Stimulated activated CD8-positive, alpha-beta memory T cell treated with anti-CD3 and anti-CD28 coated beads, Interleukin-15, amount 100 ng/mL, for 4 hours (primary cell): ENCODE measurements around the gene PODN.

Source experiments
- DNase-seq, 2 donors: peaks; one replicate each; pipeline ENCODE4 v3.0.0-alpha.2; 2020; ENCODE audit warnings: low read depth in 2 of 2

Gene PODN

DNA sequence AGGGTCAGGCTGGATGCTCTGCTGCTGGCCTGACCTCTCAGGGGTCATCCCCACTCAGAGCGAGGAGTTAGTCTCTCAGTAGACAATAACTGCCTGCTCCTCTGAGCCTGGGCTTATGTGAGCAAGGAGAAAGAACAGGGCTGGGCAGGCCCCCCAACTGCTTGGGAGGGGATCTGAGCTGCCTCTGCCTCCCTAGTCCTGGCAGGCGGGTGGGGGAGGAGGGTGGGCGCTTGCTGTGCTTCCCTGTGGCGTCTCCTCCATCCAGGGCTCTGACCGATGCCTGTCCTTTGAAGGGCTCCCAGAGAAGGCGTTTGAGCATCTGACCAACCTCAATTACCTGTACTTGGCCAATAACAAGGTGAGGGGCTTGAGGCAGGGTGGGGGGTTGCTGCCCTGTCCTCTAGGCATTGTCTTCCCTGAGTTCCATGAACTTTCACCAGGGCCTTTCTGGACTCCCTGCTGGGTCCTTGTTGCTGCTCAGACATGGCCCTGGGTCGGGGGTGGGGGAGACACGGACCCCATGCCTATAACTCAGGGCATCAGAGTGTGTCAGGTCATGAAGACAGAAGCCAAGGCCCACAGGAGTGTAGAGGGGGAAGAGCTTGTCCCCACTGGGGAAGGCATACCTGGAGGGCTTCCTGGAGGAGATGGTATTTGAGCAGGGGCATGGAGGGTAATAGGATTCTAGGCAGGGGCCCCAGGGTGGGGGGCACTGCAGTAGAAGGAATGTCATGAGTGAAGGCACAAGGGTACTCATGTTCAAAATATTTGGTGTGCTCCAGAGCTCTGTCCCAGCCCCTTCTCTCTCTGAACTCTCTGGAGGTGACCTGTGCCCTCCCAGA lies 12.5 kb downstream of the PODN start:
- DNase-seq: no peak

DNA sequence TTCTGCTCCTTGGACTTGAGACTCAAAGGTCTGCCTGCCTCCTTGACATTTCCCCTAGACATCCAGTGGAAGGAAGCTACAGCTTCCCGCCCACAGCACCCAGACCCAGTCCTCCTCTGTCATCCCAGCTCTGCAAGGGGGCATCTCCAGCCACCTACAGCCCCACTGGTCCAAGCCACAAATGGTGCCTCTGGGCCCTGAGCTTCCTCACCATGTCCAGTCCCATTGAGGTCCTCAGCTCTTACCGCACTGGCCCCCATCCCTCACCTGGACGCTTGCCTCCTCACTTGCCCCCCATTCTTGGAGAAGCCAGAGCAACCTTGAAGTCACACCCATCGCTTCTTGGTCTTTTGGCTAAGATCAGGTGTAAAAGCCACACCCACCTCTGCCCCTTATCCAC lies 13.2 kb downstream of the PODN start:
- DNase-seq: no peak

DNA sequence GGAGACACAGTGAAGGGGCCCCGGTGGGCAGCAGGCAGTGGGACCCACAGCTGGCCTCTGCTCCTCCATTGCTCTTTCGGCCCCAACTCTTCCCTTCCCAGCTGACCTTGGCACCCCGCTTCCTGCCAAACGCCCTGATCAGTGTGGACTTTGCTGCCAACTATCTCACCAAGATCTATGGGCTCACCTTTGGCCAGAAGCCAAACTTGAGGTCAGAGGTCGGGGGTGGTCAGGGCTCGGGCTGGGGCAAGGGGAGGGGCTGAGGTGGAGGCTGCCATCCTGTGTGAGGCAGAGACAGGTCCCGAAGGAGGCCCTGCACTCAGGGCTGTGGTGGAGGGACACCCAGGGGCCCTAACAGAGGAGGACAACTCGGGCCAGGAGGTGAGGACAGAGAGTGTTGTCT lies 13.7 kb downstream of the PODN start:
- no peak for DNase-seq

DNA sequence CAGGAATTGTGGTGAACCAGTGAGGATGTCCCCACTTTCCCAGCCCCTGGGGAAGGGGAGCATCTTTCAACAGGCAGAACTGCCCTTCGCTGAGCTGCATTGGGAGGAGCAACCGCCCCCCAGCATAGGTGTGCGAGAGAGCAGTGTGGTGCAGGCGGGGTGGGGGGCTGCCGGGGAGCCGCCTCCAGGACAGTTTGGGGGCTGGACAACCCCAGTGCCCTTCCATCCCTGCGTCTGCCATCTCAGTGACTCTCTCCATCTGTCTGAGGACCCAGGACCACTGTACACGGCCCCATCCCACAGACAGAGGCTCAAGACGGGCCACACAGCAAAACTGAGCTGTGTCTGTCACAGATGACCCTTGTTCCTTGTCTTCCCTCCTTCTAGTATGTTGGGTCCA lies 14.2 kb downstream of the PODN start:
- no peak for DNase-seq

DNA sequence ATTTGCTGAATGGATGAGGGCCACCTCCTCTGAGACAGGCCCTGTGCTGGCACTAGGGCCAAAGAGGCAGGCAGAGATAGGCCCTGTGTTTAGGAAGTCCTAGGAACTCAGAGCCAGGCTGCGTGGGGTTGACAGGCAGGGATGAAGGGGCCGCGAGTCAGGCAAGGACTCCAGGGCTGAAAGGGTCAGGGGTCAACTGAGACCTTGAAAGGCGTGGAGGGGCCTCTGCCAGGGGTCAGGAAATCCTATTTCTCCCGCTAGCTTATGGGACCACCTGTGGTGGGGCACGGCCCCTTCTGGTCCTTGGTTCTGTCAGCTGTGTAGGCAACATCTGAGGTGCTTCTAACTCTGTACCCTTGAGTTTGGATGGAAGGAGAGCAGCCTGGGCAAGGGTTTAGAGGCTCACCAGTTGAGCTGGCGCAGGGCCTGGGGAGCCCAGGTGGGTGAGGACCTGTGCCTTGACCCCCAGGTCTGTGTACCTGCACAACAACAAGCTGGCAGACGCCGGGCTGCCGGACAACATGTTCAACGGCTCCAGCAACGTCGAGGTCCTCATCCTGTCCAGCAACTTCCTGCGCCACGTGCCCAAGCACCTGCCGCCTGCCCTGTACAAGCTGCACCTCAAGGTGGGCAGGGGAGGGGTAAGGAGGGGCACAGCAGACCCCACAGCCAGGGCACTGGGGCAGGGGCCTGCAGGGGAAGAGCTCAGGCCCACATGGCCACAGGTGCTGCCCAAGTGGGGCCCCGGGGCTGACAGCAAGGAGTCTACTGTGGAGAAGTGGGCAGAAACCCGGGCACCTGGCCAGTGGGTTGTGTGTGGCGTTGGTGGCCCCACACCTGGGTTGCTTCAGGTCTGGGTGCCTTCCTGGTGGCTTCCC lies 14.9 kb downstream of the PODN start:
- DNase-seq: no peak

DNA sequence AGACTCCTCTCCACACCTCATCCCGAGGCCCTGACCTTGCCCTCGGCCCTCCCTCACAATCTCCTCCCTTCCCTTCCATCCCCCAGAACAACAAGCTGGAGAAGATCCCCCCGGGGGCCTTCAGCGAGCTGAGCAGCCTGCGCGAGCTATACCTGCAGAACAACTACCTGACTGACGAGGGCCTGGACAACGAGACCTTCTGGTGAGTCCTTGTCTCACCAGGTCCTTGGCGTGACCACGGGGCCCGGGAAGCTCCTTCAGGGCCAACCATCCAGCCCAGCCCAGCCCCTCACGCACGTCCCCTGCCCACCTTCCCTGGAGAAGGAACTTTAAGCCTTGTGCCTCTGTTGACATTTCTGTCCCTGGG lies 15.6 kb downstream of the PODN start:
- no peak for DNase-seq

DNA sequence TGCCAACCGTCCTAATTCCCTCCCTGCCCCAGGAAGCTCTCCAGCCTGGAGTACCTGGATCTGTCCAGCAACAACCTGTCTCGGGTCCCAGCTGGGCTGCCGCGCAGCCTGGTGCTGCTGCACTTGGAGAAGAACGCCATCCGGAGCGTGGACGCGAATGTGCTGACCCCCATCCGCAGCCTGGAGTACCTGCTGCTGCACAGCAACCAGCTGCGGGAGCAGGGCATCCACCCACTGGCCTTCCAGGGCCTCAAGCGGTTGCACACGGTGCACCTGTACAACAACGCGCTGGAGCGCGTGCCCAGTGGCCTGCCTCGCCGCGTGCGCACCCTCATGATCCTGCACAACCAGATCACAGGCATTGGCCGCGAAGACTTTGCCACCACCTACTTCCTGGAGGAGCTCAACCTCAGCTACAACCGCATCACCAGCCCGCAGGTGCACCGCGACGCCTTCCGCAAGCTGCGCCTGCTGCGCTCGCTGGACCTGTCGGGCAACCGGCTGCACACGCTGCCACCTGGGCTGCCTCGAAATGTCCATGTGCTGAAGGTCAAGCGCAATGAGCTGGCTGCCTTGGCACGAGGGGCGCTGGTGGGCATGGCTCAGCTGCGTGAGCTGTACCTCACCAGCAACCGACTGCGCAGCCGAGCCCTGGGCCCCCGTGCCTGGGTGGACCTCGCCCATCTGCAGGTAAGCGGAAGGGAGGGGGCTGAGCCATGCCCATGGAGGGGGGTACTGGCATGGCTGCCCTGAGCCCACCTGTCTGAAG lies 16.5 kb downstream of the PODN start:
- no peak for DNase-seq

DNA sequence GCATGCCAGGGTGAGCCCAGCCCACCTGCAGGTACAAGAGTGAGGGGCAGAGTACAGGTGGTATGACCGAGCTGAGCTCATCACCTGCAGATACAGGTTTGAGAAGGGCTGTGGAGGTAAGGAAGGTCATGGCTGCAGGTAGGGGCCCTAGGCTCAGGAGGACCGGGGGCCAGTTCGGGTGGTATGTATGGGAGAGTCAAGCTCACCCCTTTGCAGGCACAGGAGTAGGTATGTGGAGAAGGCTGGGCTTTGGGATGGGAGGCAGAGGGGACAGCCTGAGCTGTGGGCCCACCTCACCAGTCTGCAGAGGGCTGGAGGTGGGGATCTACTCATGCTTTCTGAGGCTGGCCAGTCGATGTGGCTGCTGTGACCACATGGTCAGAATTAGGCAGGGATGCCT lies 17.2 kb downstream of the PODN start:
- DNase-seq: no peak

DNA sequence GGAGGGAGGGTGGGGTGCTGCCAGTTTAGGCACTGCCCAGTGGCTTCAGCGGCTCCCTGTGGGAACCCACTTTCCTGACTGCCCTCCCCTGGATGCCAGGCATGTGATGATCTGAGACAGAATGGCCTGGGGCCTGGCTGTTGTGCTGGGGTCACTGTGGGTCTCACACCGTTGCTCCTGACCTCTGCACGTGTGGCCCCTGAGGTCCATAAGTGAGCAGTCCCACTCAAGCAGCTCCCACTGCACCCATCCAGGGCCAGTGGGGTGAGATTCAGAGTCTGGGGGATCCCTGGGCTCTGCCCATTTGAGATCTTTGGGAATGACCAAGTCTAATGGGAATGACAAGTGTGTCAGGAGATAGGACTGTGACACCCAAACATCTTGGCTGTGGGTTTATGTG lies 18.0 kb downstream of the PODN start:
- DNase-seq: no peak

DNA sequence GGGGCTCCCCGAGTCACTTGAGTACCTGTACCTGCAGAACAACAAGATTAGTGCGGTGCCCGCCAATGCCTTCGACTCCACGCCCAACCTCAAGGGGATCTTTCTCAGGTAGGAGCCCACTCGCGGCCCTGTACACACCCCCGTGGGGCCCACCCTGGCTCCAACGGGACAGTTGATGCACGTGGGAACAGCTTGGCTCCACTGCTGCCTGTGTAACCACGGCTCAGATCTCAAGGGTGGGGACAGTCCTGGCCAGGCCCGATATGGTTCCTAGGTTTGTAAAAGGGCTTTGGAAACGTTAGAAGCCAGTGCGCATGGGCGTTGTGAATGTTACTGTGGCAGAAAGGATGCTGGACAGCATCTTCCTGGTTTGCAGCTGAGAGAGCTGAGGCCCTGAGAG lies 18.8 kb downstream of the PODN start:
- no peak for DNase-seq

DNA sequence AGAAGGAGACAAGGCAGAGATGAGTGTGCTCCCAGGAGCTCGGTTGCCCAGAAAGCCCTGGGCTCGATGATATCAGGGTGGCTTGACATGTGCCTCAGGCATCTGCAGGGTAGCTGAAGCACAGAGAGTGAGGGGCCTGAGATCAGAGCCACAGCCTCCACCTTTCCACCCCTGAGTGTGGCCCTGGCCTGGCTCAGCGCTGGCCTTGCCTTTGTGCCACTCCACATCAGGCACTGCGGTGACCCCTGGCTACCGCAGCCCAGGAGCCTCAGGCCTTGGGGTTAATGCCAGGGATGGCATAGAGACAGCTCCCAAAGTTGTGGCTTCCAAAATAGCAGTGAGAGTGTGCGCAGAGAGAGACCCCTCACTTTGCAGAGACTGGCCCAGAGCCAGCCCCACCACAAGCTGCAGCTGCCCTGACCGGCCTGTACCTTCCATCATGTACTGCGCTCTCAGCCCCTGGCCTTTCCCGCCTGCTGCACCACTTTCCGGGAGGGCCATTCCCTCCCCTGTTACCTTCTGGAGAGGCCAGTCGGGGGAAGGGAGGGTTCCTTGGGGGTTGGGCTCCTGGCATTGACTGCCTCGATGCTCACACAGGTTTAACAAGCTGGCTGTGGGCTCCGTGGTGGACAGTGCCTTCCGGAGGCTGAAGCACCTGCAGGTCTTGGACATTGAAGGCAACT lies 19.5 kb downstream of the PODN start:
- no peak for DNase-seq

DNA sequence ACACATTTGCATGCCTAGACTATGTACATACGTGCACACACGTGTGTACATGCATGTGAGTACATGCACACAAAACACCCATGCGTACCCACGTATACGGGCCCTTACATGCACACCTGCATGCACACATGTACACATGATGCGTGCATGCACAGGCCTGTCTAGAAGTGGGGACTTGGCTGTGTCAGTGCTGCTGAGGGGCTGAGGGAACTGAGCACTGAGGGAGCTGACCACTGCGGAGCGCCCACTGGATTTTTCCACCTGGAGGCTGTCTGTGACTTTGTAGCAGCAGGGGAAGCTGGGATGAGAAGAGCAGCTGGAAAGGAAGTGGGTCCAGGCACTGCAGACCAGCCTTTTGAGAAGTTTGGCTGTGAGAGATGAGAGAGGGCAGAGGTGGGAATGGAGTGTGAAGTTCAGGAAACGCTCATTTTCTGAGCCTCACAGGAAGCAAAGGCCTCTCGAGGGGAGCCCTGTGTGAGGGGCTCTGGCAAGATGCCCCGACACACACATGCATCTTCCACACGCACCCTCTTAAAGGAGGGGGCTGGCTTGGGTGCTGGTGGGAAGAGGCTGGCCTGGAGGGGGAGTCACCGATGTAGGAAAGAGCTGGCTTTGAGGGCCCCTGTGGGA lies 20.9 kb downstream of the PODN start:
- no peak for DNase-seq

DNA sequence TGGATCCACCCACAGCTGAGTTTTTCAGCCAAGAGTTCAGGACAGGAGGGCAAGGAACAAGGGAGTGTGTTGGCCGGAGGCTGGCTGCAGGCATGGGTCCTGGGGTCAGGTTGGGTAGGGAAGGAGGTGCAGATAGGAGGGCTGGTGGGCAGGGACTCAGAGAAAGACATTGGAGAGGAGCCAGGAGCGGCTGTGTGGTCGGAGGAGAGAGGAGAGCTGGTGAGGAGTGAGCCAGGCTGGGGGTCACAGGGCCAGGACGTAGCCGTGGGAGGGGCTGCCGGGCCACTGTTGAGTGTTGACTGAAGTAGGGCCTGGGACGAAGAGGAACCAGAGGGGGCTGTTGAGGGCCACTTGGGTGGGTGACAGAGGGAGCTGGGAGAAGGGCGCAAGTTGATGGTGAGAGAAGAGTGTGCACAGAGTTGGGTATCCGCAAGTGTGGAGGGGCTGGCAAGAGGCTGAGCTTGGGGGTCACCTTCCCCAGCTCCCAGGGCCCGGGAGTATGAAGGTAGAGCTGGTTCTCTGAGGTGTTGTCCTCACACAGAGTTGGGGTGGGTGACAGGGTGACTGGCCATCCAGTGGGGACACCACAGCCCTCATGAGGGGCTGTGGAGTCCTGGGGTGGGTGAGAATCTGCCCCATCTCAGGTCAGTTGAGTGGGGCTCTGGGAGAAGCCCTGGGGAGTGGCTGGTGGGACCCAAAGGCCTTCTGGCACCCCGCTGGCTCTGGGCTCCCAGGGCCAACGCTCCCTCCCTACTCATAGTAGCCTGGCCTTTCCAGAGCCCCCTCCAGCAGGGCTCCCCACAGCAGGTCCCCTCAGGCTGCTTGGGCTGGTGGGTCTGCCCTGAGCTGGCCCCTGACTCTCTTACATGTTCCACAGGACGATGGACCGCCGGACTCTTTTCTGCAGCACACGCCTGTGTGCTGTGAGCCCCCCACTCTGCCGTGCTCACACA lies 21.9 kb downstream of the PODN start:
- DNase-seq: no peak

DNA sequence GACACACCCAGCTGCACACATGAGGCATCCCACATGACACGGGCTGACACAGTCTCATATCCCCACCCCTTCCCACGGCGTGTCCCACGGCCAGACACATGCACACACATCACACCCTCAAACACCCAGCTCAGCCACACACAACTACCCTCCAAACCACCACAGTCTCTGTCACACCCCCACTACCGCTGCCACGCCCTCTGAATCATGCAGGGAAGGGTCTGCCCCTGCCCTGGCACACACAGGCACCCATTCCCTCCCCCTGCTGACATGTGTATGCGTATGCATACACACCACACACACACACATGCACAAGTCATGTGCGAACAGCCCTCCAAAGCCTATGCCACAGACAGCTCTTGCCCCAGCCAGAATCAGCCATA lies 22.6 kb downstream of the PODN start:
- no peak for DNase-seq

DNA sequence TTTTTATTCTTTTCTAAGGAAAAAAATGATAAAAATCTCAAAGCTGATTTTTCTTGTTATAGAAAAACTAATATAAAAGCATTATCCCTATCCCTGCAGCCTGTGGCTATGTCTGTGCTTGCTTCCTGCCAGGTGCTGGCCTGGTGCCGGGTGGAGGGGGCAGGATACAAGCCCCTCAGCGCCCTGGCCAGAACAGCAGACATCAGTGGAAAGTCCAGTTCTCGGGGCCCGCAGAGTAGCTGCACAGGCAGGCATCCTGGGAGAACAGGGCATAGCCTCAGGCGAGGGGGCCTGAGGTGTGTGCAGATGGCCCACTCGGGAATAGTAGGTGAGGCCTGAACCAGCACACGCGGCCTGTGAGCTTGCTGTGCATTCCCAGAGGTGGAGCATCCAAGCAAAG lies 23.4 kb downstream of the PODN start:
- DNase-seq: no peak

DNA sequence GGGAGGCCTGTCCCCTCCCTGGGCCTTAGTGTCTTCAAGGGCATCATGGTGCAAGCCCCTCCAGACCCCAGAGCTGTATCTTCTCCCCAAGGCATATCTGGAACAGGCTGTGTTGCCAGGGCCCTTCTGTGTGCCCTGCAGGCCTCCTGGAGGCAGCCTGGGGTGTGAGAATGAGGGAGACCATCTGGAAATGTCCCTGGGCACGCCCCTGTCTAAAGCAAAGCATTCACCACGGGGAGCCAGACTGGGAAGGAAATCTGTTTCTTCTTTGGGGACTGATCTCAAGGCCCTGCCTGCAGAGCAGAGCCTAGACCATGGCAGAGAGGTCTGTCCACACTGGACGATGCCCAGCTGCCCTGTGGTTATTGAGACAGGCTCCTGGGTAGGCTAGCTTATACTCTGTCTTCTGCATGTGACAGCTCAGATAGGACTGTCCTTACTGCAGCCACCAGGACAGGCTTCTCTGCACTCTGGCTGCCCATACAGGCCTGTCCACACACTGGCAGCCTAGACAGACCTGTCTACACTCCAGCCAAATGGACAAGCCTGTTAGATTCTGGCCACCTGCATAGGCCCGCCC lies 24.6 kb downstream of the PODN start:
- DNase-seq: no peak

DNA sequence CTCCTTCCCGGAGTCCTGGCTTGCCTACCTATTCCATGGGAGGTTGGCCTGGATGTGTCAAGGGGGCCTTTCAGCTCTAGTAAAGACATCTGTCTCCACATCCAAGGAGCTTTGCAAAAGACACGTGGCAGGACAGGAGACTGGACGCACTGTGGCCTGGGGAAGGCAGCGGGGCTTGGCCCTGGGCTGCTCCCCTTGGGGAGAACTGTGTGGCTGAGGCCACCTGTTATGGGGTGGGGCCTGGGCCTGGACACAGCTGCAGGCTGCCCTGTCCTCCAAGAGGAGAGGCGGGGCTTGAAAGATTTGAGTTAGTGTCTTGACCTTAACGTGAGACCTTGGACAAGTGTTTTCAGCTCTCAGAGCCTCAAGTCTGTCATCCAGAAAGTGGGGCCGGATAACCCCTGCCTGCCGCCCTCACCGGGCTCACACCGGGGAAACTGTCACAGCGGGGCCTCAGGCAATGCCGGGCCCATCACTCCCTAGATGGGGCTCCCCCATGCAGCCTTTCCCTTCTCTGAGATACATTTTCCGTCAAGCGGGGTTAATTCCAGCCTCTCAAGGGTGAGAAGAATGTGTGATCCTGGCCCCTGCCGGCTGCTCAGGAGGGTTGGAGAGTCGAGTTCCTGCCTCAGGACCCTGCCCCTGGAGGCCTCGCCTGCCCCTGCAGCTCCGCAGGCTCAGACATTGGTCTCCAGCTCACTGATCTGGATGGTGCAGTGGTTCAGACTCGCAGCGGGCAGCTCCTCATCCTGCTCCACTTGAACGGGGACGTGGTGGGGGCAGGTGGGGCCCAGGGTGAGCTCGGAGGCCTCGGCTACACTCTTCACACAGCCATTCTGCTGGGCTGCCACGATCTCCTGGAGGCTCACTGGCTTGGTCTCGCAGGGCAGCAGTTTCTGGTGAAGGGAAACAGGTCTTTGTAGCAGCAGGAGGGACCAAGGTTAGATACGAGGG lies 25.6 kb downstream of the PODN start:
- DNase-seq: no peak

DNA sequence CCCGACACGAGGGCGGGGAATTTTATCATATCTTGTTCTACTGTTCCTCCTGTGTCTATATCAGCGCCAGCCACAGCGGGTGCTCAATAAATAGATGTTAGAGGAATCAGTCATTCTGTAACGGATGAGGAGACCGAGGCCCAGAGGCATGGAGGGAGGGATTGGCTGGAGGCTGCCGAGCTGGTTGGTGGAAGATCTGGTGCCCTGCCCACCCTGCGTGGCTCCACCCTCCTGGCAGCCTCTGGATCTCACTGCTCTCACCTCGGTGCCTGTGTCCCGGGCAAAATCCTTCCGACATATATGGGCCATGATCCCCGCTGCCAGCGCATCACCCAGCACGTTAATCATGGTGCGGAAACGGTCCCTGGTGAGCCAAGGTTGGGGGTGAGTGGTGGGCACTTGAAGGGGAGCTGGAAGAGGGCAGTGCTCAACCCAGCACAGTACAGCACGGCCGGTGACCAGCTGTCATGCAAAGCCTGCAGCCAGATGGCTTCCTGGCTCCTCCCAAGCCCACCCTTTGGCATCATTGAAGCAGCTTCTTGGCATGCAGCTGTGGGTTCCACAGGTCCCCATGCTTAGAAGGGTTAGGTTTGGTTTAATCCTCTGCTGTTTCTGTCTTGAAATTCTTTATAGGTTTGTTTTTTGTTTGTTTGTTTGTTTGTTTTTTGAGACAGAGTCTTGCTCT lies 26.7 kb downstream of the PODN start:
- DNase-seq: no peak
